A673 (cell line): ENCODE data around the gene SLC7A8.

Experiments
- CTCF ChIP-seq: fragments of 300-800, 200-600 bp; sonication (generic); conservative IDR thresholded peaks from 2 replicates; pipeline ENCODE4 v1.5.1; 2017; ENCODE audit warnings: low read depth, mild to moderate bottlenecking, antibody characterized with exemption, low read length, moderate library complexity, mixed read lengths
- EZH2 ChIP-seq: fragments of 200-600 bp; sonication (generic); IDR thresholded peaks from 2 replicates; pipeline ENCODE4 v1.6.1; 2017; ENCODE audit warnings: borderline replicate concordance, low read depth, mild to moderate bottlenecking, mixed read lengths, antibody characterized with exemption, low read length; ENCODE audit not compliant: poor library complexity, severe bottlenecking

GRCh38 chr14:23112359-23113178 lies 70.9 kb downstream of the SLC7A8 start:
- TF ChIP-seq CTCF (no peak), EZH2 (no peak)
